IMR-90 (cell line): ENCODE measurements around the gene CGB1.

Experiments
- CEBPB ChIP-seq: IDR thresholded peaks from 2 replicates; pipeline ENCODE4 v1.6.1; 2012; ENCODE audit warnings: low read depth, low read length, improper control_type of control experiment
- FOS ChIP-seq: fragments of 150-350 bp; IDR thresholded peaks from 2 replicates; pipeline ENCODE4 v1.6.1; 2016; ENCODE audit warnings: low read depth, low read length
- MXI1 ChIP-seq: IDR thresholded peaks from 2 replicates; pipeline ENCODE4 v1.6.1; 2012; ENCODE audit warnings: low read depth, mild to moderate bottlenecking, low read length, moderate library complexity, borderline replicate concordance
- POLR2A ChIP-seq: IDR thresholded peaks from 2 replicates; pipeline ENCODE4 v1.6.1; 2012; ENCODE audit warnings: mild to moderate bottlenecking, low read depth, low read length
- RAD21 ChIP-seq: IDR thresholded peaks from 2 replicates; pipeline ENCODE4 v1.6.1; 2012; ENCODE audit warnings: low read length, improper control_type of control experiment
- RCOR1 ChIP-seq: IDR thresholded peaks from 2 replicates; pipeline ENCODE4 v1.6.1; 2012; ENCODE audit warnings: mild to moderate bottlenecking, low read length, improper control_type of control experiment; ENCODE audit not compliant: insufficient replicate concordance
- SMC3 ChIP-seq: fragments of 150-350 bp; IDR thresholded peaks from 2 replicates; pipeline ENCODE4 v1.6.1; 2016; ENCODE audit warnings: low read depth, mild to moderate bottlenecking, antibody characterized with exemption, low read length, moderate library complexity
- TF ChIP-seq, protein P1 (sequence below): conservative IDR thresholded peaks from 2 replicates; pipeline ENCODE4 v1.5.1; 2012; ENCODE audit warnings: mild to moderate bottlenecking, low read depth, low read length, improper control_type of control experiment
- TF ChIP-seq, protein P2 (sequence below): fragments of 150-350 bp; IDR thresholded peaks from 2 replicates; pipeline ENCODE4 v1.6.1; 2016; ENCODE audit warnings: low read depth, mild to moderate bottlenecking, low read length, moderate library complexity, borderline replicate concordance
- TF ChIP-seq, protein P3 (sequence below): fragments of 150-350 bp; IDR thresholded peaks from 2 replicates; pipeline ENCODE4 v1.6.1; 2017; ENCODE audit warnings: mild to moderate bottlenecking, antibody characterized with exemption, low read length, low read depth

DNA sequence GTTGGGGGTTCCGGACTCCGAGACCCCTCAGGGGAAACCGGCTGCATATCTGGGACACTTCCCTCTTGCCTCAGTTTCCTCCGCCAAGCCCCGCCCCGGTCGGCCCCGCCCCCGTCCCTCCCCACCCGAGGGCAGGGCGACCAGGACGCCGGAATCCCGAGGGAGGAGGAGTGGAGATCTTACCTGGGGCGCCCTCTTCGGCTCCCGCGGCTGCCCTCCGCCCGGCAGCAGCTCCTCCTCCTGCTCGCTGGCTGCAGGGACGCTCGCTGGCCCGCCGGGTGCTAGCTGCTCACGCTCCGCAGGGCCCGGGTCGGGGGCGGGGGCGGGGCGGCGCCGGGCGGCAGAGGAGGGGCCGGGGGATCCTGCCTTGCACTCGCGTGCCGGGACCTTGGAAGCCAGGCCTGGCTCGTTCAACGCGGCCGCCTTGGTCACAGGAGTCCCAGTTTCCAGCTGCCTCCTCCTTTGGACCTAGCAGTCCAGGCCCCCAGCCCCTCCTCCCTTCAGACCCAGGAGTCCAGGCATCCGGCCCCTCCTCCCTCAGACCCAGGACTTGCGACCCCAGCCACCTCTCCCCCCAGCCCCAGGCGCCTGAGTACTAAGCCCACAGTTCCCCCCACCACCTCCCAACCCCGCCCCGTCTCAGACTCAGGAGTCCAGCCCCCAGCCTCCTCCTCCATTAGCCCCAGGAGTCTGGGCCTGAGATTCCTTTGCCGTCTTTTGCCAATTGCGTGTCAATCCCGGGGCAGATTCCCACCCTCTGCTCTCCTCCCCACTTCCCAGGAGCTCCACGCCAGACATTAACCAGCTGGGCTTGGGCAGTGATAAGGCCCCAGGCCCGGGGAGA is 28.3 kb upstream of the CGB1 start, which contains the start of gene NTF4:
- no peak for TF ChIP-seq RAD21
- TF ChIP-seq, protein P1, sequence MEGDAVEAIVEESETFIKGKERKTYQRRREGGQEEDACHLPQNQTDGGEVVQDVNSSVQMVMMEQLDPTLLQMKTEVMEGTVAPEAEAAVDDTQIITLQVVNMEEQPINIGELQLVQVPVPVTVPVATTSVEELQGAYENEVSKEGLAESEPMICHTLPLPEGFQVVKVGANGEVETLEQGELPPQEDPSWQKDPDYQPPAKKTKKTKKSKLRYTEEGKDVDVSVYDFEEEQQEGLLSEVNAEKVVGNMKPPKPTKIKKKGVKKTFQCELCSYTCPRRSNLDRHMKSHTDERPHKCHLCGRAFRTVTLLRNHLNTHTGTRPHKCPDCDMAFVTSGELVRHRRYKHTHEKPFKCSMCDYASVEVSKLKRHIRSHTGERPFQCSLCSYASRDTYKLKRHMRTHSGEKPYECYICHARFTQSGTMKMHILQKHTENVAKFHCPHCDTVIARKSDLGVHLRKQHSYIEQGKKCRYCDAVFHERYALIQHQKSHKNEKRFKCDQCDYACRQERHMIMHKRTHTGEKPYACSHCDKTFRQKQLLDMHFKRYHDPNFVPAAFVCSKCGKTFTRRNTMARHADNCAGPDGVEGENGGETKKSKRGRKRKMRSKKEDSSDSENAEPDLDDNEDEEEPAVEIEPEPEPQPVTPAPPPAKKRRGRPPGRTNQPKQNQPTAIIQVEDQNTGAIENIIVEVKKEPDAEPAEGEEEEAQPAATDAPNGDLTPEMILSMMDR, result no peak
- no peak for TF ChIP-seq RCOR1
- TF ChIP-seq FOS, result no peak
- TF ChIP-seq, protein P2, sequence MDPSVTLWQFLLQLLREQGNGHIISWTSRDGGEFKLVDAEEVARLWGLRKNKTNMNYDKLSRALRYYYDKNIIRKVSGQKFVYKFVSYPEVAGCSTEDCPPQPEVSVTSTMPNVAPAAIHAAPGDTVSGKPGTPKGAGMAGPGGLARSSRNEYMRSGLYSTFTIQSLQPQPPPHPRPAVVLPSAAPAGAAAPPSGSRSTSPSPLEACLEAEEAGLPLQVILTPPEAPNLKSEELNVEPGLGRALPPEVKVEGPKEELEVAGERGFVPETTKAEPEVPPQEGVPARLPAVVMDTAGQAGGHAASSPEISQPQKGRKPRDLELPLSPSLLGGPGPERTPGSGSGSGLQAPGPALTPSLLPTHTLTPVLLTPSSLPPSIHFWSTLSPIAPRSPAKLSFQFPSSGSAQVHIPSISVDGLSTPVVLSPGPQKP, result no peak
- TF ChIP-seq, protein P3, sequence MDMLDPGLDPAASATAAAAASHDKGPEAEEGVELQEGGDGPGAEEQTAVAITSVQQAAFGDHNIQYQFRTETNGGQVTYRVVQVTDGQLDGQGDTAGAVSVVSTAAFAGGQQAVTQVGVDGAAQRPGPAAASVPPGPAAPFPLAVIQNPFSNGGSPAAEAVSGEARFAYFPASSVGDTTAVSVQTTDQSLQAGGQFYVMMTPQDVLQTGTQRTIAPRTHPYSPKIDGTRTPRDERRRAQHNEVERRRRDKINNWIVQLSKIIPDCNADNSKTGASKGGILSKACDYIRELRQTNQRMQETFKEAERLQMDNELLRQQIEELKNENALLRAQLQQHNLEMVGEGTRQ, result no peak
- no peak for TF ChIP-seq POLR2A
- no peak for TF ChIP-seq CEBPB
- TF ChIP-seq MXI1, result no peak
- TF ChIP-seq SMC3, result no peak
